HT-29 (cell line): Measurements from ENCODE around the gene CRIP3. TPM values are rescaled to one million over a fixed set of nuclear protein-coding genes. Genes with fewer than 3 reads are reported as not detected.
"Not testable (repeated sequence)": the region's sequence is repeated elsewhere in the genome, so short reads cannot be mapped to it uniquely, and the experiment has no call there.

Experiments used
- DNase-seq: peaks from one replicate; pipeline ENCODE4 v3.0.0-alpha.2; 2015; ENCODE audit warnings: low spot score
- total RNA-seq: library from RNA; depleted of rRNA; stranded (reverse); fragments of >200 nt; shearing (Covaris generic); gene quantifications from 2 replicates; pipeline ENCODE4 v1.2.3, GENCODE V29; 2014

CRIP3 gene
- total RNA-seq, 1 experiment from 2014 or later = not detected

DNA sequence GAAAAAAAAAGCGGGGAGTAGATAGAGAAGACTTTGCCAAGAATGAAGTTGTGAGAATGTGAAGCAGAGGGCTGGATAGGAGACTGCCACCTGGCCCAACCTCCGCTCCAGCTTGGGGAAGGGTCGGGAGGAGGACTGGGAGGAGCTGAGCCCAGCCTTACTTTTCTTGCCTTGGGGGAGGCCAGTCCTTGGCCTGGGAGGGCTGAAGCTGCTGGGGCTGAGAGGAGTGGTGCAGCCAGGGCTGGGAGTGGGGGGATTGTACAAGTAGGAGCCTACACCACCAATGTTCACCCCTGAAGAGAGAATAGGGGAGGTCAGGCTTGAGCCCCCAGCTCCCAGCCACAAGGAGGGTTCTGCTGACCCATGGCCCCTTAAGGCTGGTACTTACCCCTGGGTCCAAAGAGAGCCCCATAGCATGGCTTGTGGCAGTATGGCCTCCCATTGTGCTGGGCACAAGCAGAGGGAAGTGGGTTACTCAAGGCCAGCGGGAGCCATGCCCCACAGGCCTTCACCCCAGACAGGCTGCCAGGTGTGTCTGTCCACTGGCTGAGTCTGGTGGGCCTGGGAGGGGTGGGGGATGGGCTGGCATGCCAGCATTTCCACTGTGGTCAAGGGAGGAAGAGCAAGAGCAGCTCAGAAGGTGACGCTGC is 1.1 kb downstream of the CRIP3 start:
- no peak for DNase-seq

GRCh38 chr6:43306086-43306485 is 2.5 kb downstream of the CRIP3 start:
- DNase-seq = no peak

GRCh38 chr6:43304882-43305281 is 3.7 kb downstream of the CRIP3 start:
- DNase-seq = no peak

GRCh38 chr6:43304361-43304760 is 4.3 kb downstream of the CRIP3 start:
- no peak for DNase-seq

DNA sequence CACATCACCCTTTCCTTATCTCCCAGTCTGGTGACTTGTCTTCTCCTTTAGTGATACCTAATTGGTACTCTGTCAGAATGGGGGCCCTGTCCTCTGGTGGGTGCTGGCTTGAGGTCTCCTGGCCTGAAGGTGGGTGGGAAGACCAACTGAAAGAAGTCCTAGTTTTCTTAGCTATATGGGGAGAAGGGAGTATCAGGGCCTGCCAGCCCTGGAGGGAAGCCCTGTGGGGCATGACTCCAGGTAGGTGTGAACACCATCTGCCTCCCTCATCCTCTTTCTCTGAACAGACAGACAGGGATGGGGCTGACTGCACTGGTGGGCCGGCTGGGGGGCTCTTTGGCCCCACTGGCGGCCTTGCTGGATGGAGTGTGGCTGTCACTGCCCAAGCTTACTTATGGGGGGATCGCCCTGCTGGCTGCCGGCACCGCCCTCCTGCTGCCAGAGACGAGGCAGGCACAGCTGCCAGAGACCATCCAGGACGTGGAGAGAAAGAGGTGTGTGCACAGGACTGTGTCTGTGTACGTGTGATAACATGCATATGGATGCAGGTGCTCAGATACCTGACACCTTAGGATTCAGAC is 4.8 kb downstream of the CRIP3 start:
- DNase-seq = no peak

DNA sequence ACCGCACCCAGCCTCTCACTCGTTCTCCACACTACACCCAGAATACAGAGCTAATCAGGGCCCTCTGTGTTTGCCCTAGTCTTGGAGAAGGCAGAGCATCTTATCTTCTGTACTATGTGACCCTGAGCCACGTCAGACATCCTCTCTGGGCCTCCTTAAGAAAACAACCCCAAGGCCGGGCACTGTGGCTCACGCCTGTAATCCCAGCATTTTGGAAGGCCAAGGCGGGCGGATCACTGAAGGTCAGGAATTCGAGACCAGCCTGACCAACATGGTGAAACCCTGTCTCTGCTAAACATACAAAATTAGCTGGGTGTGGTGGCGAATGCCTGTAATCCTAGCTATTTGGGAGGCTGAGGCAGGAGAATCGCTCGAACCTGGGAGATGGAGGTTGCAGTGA is 5.6 kb downstream of the CRIP3 start:
- DNase-seq = not testable (repeated sequence)

- DNase-seq = no peak
These were observed 6.5 kb downstream of the CRIP3 start for GRCh38 chr6:43302126-43302525.

GRCh38 chr6:43301081-43301870 is 7.3 kb downstream of the CRIP3 start:
- no peak for DNase-seq

DNA sequence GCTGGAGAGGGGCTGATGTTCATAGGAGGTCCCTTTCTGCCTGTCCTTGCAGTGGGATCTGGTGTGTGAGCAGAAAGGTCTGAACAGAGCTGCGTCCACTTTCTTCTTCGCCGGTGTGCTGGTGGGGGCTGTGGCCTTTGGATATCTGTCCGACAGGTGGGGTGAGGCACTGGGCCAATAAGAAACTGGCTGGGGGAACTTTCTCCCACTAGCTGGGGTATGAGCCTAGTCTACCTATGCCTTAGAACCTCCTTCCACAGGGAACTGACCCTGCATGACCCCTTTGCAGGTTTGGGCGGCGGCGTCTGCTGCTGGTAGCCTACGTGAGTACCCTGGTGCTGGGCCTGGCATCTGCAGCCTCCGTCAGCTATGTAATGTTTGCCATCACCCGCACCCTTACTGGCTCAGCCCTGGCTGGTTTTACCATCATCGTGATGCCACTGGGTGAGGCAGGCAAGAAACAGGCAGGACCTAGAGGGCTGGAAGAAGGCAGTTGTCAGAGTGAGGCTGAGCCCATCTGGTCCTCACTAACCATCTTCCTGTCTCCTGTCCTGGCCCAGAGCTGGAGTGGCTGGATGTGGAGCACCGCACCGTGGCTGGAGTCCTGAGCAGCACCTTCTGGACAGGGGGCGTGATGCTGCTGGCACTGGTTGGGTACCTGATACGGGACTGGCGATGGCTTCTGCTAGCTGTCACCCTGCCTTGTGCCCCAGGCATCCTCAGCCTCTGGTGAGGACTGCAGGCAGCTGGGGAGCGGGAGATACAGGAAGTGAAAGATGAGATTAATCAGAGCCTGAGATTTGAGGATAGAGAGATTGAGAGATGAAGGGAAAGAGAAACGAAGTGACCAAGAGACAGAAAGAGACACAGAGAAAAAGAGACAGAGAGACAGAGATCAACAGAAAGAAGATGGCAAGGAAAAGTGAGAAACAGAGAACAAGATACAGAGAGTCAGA is 9.0 kb downstream of the CRIP3 start:
- no peak for DNase-seq

GRCh38 chr6:43298565-43299337 is 9.9 kb downstream of the CRIP3 start:
- DNase-seq = no peak

- DNase-seq = no peak
These were observed 10.7 kb downstream of the CRIP3 start, which contains the start of gene SLC22A7 for GRCh38 chr6:43297644-43298564. TSS of gene SLC22A7 (plus strand) at chr6:43298260. CDS start at chr6:43298359, 99 bp downstream.

DNA sequence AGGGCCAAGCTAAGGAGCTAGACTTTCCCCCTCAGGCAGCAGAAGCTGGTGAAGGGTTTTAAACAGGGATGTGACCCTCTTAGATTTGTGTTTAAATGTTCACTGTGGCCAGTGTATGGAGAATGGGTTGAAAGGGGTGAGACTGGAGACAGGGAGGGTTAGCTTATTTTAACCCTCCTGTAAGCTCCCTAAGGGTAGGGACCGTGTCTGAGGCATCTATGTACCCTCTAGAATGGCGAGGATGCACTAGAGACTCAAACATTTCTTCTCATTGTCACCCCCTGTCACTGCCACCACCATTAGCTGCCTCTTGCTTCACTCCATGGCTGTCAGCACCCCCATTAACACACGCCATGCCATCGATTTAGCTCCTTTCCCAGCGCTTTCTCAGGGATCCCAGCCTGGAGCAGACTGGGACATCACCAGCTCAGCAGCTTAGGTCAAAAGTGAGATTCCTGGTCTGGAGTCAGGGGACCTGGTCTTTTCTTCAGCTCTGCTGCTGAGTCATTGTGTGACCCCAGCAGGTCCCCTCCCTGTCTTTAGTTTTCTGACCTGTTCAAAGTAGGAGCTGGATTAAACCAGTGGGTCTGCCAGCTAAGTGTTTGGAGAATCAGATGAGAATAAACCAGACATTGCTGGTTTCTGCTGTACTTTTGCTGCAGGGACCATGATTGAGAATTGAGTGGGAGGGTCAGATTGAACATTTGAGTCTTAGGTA is 11.7 kb downstream of the CRIP3 start:
- DNase-seq = no peak

DNA sequence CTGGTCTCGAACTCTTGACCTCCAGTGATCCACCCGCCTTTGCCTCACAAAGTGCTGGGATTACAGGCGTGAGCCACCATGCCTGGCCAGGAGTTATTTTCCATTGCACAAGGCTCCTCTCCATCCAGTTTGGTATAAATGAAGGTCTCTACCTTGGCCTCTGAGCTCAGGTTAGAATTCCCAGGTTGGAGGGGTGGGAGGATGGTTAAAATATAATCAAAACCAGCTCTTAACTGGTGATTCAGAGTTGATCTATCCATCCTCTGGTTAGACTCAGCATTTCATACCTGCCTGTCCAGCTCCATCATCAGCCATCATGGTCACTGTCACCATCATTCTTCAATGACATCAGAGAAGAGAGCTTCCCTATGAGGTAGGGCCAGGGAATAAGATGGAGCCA is 13.2 kb downstream of the CRIP3 start:
- no peak for DNase-seq

DNA sequence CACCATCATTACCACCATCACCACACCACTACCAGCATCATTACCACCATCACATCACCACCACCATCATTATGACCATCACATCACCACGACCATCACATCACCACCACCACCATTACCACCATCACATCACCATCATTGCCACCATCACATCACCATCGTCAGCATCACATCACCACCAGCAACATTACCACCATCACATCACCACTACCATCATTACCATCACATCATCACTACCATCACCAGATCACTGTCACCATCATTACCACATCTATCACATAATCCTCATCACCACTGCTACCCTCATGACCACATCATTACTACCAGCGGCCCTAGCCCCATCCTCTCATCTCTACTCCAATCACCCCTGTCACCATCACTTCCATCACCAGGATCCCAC is 14.1 kb downstream of the CRIP3 start:
- DNase-seq = no peak

DNA sequence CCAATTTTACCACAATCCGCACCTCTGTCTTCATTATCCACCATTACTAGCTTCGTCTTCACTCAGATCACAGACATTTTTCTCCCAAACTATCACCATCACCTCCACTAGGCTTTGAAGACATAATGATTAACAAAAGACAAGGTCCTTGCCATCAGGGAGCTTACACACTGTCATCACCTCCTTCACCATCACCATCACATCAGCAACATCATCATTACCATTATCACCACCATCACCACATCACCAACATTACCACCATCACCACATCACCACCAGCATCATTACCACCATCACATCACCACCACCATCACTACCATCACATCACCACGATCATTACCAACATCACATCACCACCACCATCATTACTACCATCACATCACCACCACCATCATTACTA is 14.9 kb downstream of the CRIP3 start:
- DNase-seq = no peak

DNA sequence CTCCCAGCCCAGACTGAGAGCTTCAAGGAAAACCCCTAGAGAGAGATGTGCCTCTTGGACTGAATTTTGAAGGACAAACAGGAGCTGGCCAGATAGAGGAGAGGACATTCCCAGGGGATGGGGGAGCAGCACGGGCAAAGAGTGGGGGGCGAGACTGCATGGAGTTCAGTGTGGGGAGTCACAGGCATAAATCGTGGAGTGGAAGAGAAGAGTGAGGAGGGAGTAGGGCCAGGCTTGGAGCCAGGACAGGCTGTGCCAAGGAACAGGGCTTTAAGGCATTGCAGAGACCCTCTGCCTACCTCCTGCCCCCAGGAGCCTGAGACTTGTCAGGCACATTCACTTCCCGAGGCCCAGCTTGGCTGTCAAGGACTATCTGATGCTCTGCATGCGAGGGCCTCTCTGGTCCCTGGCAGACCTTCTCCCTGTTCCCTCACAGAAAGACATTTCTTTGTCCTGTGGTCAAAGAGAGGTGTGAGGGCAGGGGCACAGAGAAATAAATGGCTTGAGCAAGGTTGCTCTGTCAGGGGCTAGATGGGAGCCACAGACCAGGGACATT is 15.8 kb downstream of the CRIP3 start:
- DNase-seq = no peak

- no peak for DNase-seq
These were observed 16.3 kb downstream of the CRIP3 start for GRCh38 chr6:43292341-43292740.

GRCh38 chr6:43291708-43292107 is 16.9 kb downstream of the CRIP3 start:
- no peak for DNase-seq

DNA sequence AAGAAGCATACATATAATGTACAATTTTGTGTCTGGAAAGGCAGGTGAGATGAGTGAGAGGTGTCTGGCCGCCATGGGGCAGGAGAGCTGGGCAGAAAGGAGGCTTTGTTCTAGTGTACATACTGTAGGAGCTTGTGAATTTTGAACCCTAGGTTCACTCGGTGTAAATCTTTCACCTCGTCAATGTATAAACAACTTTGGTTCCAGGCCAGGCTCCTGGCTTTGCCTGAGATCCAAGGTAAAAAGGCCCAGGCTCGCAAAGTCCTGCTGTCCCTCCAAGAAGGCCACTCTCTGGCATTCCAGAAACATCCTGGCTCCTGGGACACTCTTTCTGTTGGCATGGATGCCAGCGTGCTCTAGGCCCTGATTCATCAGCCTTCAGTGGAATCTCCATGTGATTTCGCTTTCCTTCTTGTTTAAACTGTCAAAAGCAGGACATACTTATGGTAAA is 17.7 kb downstream of the CRIP3 start:
- no peak for DNase-seq
